Body of pancreas (tissue), 4 donors: ENCODE measurements around the gene NT5DC3.

ENCODE experiments used
- POLR2A ChIP-seq, 3 donors: fragments of 450-650 bp; IDR thresholded peaks; one replicate each; pipeline ENCODE4 v1.6.1; 2016; ENCODE audit warnings: antibody characterized with exemption in 3 of 3, mild to moderate bottlenecking in 2 of 3
- TF ChIP-seq, protein P1 (sequence below), 7 experiments: fragments of 450-650 bp in 4 of 7; fragments of 200-600 bp in 3 of 7; sonication (generic) in 3 of 7; IDR thresholded peaks; one replicate each; pipeline ENCODE4 v1.5.1; 2016 to 2019; ENCODE audit warnings: antibody characterized with exemption in 7 of 7

DNA sequence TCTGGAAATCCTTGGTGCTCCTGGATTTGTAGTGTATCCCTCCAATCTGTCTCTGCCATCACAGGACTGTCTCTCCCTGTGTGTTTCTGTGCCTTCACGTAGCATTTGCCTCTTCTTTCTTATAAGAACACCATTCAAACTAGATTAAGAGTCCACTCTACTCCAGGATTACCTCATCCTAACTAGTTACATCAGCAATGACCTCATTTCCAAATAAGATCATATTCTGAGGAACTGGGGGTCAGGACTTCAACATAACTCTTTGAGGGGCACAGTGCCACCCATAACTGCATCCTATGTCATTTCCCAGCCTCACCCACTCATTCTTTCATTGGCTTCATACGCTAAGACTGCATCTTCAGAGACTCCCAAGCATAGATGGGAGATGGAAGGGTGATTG lies 106.2 kb downstream of the NT5DC3 start:
- TF ChIP-seq, protein P1, sequence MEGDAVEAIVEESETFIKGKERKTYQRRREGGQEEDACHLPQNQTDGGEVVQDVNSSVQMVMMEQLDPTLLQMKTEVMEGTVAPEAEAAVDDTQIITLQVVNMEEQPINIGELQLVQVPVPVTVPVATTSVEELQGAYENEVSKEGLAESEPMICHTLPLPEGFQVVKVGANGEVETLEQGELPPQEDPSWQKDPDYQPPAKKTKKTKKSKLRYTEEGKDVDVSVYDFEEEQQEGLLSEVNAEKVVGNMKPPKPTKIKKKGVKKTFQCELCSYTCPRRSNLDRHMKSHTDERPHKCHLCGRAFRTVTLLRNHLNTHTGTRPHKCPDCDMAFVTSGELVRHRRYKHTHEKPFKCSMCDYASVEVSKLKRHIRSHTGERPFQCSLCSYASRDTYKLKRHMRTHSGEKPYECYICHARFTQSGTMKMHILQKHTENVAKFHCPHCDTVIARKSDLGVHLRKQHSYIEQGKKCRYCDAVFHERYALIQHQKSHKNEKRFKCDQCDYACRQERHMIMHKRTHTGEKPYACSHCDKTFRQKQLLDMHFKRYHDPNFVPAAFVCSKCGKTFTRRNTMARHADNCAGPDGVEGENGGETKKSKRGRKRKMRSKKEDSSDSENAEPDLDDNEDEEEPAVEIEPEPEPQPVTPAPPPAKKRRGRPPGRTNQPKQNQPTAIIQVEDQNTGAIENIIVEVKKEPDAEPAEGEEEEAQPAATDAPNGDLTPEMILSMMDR (IDR thresholded peaks at IDR 0.05): no peak
- TF ChIP-seq POLR2A (IDR thresholded peaks at IDR 0.05): no peak
